Measurements from ENCODE around the gene SUMF2. TPM values are rescaled to one million over a fixed set of nuclear protein-coding genes. Genes with fewer than 3 reads are reported as not detected.
"Not testable (repeated sequence)": the region's sequence is repeated elsewhere in the genome, so short reads cannot be mapped to it uniquely, and the experiment has no call there.

The SUMF2 gene
- total RNA-seq, 1 donor from 2014 or later, result 53.5 TPM

- DNase-seq, result peak; percentile 99
Measured at GRCh38 chr7:56106108-56107073, 42.3 kb downstream of the SUMF2 start, which contains the start of gene CHCHD2. Gene CHCHD2 (minus strand): TSS chr7:56106476. CDS start chr7:56106413, 63 bp downstream.

- no peak for DNase-seq
Measured at GRCh38 chr7:56107954-56108258, 43.8 kb downstream of the SUMF2 start.

DNA sequence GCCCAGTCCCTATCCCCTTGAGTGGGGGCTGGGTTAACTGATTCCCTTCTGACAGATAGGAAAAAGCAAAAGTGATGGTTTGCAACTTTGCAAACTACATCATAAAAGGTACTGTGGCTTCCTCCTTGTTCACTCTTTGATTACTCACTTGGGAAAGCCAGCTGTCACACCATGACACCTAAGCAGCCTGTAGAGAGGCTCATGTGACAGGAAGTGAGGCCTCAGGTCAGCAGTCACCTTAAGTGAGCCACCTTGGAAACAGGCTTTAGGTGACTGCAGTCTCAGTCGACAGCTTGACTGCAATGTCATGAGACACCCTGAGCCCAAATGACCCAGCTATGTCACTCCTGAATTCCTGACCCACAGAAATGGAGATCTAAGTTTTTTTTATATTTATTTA is 46.5 kb downstream of the SUMF2 start:
- DNase-seq, result no peak

DNA sequence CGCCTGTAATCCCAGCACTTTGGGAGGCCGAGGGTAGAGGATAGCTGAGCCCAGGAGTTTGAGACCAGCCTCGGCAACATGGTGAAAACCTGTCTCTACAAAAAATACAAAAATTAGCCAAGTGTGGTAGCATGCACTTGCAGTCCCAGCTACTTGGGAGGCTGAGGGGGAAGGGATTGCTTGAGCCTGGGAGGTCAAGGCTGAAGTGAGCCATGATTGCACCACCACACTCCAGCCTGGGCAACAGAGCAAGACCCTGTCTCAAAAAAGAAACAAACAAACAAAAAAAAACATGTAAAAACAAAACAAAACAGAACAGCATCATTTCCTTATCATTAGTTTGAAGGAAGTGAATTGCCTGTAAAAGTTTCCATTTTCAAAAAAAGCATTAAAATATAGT is 48.2 kb downstream of the SUMF2 start:
- DNase-seq, result not testable (repeated sequence)

DNA sequence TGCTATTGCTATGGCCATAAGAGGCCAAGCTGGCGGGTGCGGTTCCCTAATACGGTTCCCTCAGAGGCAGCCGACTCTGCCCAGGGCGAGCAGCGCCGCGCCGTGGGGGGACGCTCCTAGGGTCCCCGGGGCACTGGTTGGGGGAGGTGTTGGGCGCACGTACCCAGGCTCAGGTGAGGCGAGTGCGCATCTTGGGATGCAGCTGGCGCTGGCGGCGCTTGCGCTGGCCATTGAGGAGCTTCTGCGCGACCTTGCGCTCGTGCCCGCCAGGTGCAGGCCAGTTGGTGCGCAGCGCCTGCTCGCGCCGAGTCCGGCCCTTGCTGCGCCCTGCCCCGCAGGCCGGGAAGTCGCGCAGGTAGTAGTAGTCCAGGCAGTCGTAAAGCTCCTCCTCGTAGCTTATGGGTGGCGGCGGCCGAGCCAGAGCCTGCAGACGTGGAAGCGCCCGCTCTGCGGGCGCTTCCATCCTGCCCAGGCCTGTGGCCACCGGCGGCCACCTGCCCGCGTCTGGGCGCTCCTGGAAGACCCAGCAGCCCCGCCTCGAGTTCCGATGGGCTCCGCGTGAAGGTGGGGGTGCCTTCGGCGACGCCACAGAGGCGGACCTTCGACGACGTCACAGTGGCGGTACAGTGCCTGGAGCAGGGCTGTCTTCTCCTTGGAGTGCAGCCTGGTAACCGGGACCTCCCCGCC is 51.9 kb downstream of the SUMF2 start, which contains the start of gene NUPR2:
TSS of gene NUPR2 (minus strand) at position 566 of the 687 bp plus-strand sequence. CDS start at position 463, 103 bp downstream.
- DNase-seq, result no peak

- no peak for DNase-seq
Measured at GRCh38 chr7:56121440-56121839, 57.4 kb downstream of the SUMF2 start.

- DNase-seq, result no peak
Measured at GRCh38 chr7:56124981-56125380, 60.9 kb downstream of the SUMF2 start.

GRCh38 chr7:56125831-56126230 is 61.7 kb downstream of the SUMF2 start:
- DNase-seq, result no peak

- DNase-seq, result no peak
Measured at GRCh38 chr7:56127241-56127975, 63.3 kb downstream of the SUMF2 start.

Small RNA genes lying within 50 kb of the gene (small RNA-seq; reads per million reads assigned to genes)
- gene SNORA15 (ENCODE audit: low replicate concordance), result 0.05 reads per million
- not detected for gene SNORA22B (ENCODE audit: low replicate concordance)

Other genes with a start within 250 kb of the SUMF2 start
- gene SEPTIN14, start 201.5 kb upstream of the SUMF2 start, total RNA-seq, result not detected
- gene ZNF713, start 176.8 kb upstream of the SUMF2 start, total RNA-seq, result 15.1 TPM
- gene MRPS17, start 112.4 kb upstream of the SUMF2 start, total RNA-seq, result 12.9 TPM
- gene NIPSNAP2, start 99.7 kb upstream of the SUMF2 start, total RNA-seq, result 177 TPM
- 16.2 TPM for gene PSPH, start 12.8 kb upstream of the SUMF2 start, total RNA-seq
- gene CCT6A, start 12.5 kb upstream of the SUMF2 start, total RNA-seq, result 118 TPM
- 65.2 TPM for gene PHKG1, start 28.7 kb downstream of the SUMF2 start, total RNA-seq
- gene CHCHD2, start 42.2 kb downstream of the SUMF2 start, total RNA-seq, result 268 TPM
- gene NUPR2, start 52.1 kb downstream of the SUMF2 start, total RNA-seq, result not detected

Measured in tongue (tissue), 3 donors.